Activated CD4-positive, alpha-beta T cell treated with anti-CD3 and anti-CD28 coated beads, Interleukin-2, amount 50 U/mL, for 16 hours (primary cell): Measurements from ENCODE around the gene NT5C.
A peak's percentile ranks its signal among the peaks of the same experiment; 100 is the strongest.
"Not testable (repeated sequence)": the region's sequence is repeated elsewhere in the genome, so short reads cannot be mapped to it uniquely, and the experiment has no call there.

ENCODE experiments used
- DNase-seq: peaks from one replicate; pipeline ENCODE4 v3.0.0-alpha.2; 2020

The NT5C gene

DNA sequence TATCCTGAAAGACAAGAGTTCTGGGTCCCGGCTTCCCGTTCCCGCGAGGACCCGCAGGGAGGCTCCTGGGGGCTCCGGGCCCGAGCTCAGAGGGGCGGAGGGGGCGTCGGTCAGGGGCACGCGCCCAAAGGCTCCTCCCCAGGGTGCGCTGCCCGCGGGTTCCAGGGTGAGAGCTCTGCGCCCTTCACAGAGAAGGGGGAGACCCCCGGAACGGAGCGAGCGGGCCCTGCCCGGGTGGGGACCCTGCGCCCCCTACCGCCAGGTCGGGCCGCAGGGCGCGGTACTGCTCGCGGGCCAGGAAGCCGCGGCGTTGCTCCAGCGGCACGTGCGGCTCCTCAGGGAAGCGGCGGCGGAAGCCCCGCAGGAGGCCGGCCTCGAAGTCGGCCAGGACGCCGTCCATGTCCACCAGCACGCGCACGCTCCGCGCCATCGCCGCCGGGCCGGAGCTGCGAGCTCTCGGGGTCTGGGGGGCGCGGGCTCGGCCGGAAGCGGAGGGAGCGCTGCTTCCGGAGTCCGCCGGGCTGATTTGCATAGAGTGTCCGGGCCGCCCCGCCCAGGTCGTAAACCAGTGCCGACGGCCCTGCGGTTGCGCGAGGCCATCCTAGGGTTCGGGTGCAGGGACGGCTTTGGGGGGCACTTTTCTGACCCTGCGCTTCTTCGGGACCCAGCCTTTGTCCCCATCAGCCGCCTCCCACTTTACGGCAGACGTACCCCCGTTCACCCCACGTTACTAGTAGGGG lies at the start of gene NT5C:
Gene NT5C, minus strand, starts transcription at position 465 of the 740 bp plus-strand sequence. Its CDS starts 35 bp downstream, at position 430.
- DNase-seq = peak; percentile 82

- no peak for DNase-seq
Observed at GRCh38 chr17:75181110-75181509, 49.6 kb upstream of the NT5C start.

DNA sequence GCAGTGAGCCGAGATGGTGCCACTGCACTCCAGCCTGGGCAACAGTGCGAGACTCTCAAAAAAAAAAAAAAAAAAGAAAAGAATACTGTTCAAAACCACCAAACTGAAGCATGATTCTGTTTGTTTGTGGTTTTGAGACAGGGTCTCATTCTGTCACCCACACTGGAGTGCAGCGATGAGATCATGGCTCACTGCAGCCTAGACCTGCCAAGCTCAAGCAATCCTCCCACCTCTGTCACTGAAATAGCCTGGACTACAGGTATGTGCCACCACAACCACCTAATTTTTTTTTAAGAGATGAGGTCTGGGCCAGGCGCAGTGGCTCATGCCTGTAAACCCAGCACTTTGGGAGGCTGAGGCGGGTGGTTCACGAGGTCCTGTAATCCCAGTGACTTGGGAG lies 46.9 kb upstream of the NT5C start:
- no peak for DNase-seq

- no peak for DNase-seq
Observed at GRCh38 chr17:75176625-75177024, 45.1 kb upstream of the NT5C start.

- DNase-seq = no peak
Observed at GRCh38 chr17:75174996-75175395, 43.5 kb upstream of the NT5C start.

GRCh38 chr17:75173526-75173925 lies 42.0 kb upstream of the NT5C start:
- no peak for DNase-seq

- no peak for DNase-seq
Observed at GRCh38 chr17:75168998-75169397, 37.5 kb upstream of the NT5C start.

DNA sequence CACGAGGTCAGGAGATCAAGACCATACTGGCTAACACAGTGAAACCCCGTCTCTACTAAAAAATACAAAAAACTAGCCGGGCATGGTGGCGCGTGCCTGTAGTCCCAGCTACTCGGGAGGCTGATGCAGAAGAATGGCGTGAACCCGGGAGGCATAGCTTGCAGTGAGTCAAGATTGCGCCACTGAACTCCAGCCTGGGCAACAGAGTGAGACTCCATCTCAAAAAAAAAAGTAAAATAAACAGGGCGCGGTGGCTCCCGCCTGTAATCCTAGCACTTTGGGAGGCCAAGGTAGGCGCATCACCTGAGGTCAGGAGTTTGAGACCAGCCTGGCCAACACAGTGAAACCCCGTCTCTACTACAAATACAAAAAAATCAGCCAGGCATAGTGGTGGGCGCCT lies 33.1 kb upstream of the NT5C start:
- DNase-seq = not testable (repeated sequence)

DNA sequence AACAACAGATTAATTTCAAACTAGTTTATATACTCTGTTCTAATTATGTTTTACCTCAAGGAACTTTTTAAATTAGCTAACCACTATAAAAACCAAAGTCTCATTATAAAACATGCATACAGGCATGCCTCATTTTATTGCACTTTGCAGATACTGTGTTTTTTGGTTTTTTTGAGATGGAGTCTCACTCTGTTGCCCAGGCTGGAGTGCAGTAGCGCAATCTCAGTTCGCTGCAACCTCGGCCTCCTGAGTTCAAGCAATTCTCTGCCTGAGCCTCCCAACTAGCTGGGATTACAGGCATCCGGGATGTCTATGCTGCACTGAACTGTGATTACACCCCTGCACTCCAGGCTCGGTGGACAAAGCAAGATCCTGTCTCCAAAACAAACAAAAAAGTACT lies 31.5 kb upstream of the NT5C start:
- DNase-seq = no peak

DNA sequence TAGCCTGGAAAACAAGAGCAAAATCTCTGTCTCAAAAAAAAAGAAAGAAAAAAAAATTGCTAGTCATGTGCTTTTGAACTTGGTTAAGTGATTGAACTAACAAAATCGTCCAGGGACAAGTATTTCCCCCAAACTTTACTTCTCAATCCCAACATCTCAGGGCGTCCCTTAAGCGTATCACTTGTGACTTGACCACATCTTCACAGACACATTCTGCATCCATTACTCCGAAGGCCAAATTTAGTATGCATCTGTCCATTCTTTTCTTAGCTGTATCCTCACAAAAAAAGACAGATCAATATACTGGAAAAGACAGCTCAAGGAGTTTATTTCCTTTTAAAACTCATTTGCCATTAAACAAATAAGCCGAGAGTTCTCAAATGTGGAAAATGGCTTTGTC lies 28.7 kb upstream of the NT5C start:
- DNase-seq = no peak

GRCh38 chr17:75159196-75160031 lies 27.9 kb upstream of the NT5C start:
- no peak for DNase-seq

DNA sequence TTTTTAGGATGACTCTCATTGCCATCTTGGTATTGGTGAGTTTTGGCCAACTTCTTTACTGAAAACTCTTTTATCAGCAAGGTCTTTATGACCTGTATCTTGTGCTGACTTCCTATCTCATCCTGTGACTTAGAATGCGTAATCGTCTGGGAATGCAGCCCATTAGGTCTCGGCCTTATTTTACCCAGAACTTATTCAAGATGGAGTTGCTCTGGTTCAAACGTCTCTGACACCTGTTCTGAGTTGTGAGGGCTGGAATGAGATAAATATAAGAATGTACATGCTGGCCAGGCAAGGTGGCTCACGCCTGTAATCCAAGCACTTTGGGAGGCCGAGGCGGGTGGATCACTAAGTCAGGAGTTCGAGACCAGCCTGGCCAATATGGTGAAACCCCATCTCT lies 26.9 kb upstream of the NT5C start:
- DNase-seq = not testable (repeated sequence)

- no peak for DNase-seq
Observed at GRCh38 chr17:75155191-75155601, 23.7 kb upstream of the NT5C start.

- DNase-seq = peak; percentile 100
Observed at GRCh38 chr17:75154195-75155106, 22.9 kb upstream of the NT5C start, which contains the start of gene JPT1. Gene JPT1 (minus strand): TSS chr17:75154512. CDS start chr17:75154397, 115 bp downstream.

- peak; percentile 35 for DNase-seq
Observed at GRCh38 chr17:75153780-75154194, 22.2 kb upstream of the NT5C start.

GRCh38 chr17:75152922-75153779 lies 21.6 kb upstream of the NT5C start:
- DNase-seq = peak; percentile 51

DNA sequence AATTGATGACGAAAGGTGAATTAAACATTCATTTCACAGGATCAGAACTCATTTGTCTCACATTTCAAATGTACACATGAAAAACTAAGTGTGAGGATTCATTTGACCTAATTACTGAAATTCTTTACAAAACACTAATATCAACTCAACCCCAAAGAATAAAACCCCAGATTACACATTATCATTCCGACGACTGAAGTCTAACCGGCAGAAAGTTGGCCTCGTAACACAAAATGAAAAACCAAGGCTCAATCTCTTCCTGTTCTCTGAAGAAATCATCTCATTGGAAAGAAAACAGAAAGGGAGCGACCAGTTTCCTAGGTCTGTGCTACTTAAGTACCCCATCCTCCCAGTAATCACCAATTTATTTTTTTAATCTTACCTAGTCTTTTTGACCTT lies 21.0 kb upstream of the NT5C start:
- DNase-seq = no peak

DNA sequence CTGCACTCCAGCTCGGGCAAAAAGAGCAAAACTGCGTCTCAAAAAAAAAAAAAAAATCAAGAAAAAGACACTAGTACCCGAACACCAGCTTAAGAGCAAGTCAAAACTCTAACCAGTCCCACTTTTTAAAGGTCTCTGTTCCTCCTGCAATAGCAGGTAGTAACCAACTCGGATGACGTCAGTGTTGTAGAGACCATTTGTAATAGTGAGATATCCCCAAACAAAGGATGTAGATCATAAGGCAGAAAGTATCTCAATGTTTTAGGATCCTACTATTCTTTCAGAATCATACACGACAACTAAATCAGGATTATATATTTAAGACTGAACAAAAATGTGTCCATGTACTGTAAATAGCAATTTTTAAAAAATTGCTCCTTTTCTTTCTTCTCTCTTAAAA lies 20.4 kb upstream of the NT5C start:
- no peak for DNase-seq

- no peak for DNase-seq
Observed at GRCh38 chr17:75147878-75148546, 16.5 kb upstream of the NT5C start.

DNA sequence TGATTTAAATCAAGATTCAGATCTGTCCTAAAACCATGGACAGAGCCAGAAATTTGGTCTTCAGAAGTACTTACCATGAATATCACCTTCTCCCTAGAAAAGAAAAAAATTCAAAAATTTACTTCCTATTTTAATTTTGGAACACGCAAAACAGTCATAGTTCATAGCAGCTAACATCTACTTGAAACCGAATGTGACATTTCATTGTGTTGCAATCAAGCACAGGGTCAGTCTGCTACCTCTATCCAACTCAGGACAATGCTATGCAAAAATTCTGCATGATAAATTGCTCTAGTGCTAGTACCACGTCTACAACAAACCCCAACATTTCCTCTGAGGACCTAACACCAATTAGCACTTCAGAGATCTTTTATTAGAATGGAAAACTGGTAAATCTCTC lies 15.1 kb upstream of the NT5C start:
- no peak for DNase-seq

- no peak for DNase-seq
Observed at GRCh38 chr17:75144816-75145512, 13.4 kb upstream of the NT5C start.
